ENCODE data around the gene SLC26A2. TPM values are rescaled to one million over a fixed set of nuclear protein-coding genes. Genes with fewer than 3 reads are reported as not detected.

SLC26A2 gene
- total RNA-seq, 1 donor from 2014 or later, result 16.3 TPM

DNA sequence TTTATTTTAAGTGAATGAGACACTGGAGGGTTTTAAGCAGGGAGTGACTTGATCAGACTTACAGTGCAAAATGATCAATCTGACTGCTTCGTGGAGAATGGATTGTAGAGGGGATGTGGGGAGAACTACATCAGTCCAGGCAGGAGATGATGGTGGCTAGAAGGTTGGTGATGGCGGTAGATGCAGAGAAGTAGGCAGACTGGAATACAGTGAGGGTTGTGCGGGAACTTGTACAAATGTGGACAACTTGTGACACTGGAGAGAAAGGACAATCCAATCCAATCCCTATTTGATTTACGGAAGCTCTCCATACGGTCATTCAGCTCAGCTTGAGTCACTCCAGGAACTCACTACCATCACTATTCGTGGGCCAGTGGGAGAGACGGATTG lies 39.3 kb downstream of the SLC26A2 start:
- DNase-seq (ENCODE audit: low spot score in 2 of 2) (no peak), FAIRE-seq (no peak)

DNA sequence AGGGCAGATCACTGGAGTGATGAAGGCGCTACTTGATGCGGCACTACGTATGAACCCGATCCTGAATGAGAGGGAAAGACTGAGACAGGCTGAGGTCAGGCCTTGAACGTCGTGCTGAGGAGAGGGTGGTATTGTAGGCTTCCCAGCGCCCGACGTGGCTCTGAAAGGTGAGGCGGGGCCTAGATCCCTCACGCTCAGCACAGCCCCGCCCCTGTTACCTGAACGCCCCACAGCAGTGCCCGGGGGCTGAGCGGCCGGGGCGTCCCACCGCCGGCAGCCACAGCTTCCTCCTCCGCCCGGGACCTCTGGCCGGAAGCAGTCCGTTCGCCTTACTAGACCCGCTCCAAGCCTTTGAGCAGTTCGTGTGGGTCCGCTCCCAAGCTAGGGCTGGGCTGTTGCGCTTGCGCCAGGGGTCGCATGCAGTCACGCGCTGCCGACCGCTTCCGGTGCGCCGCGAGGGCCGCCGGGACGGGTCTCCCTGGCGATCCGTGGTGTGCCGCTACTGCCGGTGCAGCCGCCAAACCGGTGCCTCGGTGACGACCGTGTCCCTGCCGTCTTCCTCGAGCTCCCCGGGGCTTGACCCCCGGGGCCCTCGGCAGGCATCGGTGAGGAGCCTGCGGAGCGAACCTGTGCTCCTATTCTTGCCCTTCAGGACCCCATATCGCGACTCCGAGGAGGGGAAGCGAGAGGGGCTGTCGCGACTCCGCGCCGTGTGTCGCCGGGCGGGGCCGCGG lies 39.9 kb downstream of the SLC26A2 start, which contains the start of the genes HMGXB3 and TIGD6:
Gene HMGXB3, plus strand, starts transcription at position 484 of the 734 bp plus-strand sequence. CDS start 4,114 bp downstream, outside the sequence.
Gene TIGD6, minus strand, starts transcription at position 399 of the 734 bp plus-strand sequence. CDS start 4,306 bp downstream, outside the sequence.
- peak; percentile 89 to 93 for DNase-seq (ENCODE audit: low spot score in 2 of 2)

DNA sequence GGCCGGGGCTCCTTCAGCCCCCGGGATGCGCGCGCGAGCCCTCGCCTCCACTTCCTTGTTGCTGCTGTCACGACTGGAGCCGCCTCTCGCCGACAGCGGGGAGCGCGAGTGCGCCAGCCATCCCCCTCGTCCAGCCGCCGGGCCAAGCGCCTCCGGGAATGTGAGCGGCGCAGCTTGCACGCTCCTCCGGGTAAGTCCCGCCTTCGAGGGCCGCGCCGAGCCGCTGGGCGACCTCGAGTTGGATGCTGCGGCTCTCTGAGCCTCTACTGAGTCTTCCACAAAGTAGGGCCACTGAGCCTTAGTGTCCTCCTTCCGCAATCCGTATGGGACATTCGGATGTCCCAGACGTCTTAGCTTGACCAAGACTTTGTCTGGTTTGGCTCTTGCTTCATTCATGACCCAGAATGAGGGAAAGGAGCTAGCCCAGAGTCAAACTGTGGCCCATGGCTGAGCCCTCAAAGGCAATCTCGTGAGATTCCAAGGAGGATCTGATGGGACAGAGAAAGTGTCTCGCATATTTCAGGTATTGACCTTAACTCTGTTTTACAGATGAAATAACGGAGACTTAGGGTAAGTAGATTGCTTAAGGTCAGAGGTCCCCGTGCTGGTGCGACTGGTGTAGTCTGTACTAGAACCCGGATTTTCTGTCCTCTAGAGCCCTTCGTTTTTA lies 40.6 kb downstream of the SLC26A2 start:
- FAIRE-seq, result no peak
- DNase-seq (ENCODE audit: low spot score in 2 of 2), result peak in 1 of 2 donors; percentile 29

More for the DNA sequence above, 39.9 kb downstream of the SLC26A2 start, which contains the start of the genes HMGXB3 and TIGD6:
- FAIRE-seq, result no peak

DNA sequence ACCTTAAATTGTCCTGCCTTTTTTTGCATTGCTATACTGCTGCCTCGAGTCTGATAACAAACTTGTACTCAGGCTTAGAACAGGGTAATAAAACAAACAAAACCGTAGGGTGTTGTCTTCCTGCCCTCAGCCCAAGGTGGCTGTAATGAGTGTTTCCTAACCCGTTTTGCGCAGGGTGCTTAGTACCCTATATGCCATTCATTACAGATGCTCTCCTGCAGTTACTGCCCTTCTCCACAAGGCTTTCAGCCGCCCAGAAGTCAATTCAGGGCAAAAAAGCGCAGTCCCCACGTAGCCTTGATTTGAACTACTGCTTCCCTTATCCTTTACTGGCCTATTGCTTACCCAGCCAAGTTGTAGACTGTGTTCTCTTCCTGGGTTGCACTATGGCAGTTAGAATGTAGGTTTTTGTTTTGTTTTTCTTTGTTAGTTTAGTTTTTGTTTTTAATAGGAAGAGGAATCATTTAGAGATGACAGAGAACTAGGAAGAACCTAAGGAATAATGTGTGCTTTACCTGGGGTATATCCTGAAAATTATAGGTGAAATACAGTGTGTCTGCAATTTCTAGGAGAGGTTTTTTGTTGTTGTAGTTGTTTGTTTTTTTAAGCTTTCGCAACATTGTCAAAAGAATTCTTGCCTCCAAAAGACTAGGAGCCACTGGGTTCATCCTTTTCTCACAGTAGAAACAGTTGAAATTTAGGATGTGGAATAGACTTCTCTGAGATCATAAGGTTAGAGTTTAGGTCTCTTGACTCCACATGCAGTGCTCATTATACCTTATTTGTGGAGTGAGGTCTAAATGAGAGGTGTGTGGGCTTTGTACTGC lies 41.3 kb downstream of the SLC26A2 start:
- peak; percentile 38 to 41 for DNase-seq (ENCODE audit: low spot score in 2 of 2)
- FAIRE-seq, result no peak

DNA sequence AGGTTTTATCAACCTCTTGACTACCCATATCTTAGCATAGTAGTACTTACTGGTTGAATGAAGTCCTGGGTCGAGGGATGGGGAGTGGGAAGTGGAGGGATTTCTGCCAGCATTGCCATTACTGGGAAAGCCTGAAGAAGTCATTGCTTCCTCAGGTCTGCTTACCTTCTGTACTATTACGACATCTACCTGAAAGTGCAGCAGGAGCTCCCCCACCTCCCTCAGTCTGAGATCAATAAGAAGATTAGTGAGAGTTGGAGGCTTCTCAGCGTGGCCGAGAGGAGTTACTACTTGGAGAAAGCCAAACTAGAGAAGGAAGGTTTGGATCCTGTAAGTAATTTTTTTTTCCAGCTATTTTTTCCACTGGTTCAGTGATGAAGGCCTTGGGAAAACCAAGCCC lies 45.8 kb downstream of the SLC26A2 start:
- FAIRE-seq, result no peak
- no peak for DNase-seq (ENCODE audit: low spot score in 2 of 2)

DNA sequence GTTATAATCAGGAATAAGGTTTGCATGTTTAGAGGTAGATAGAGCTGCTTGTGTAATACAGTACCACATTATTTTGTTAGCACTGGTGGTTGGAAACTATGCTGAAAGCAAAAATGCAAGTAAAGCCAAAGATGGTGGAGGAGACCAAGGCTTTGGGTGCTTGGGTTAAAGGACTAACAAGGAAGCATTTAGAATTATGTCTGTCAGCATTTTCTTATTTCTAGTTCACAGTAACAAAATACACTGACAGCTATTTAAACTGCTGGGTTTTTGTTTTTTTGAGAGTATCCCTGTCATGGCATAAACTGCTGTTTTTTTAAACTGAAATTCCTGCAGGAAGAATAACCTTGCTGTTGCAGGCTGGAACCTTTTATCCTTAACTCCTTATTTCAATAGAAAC lies 46.5 kb downstream of the SLC26A2 start:
- DNase-seq (ENCODE audit: low spot score in 2 of 2), result no peak
- FAIRE-seq, result no peak

DNA sequence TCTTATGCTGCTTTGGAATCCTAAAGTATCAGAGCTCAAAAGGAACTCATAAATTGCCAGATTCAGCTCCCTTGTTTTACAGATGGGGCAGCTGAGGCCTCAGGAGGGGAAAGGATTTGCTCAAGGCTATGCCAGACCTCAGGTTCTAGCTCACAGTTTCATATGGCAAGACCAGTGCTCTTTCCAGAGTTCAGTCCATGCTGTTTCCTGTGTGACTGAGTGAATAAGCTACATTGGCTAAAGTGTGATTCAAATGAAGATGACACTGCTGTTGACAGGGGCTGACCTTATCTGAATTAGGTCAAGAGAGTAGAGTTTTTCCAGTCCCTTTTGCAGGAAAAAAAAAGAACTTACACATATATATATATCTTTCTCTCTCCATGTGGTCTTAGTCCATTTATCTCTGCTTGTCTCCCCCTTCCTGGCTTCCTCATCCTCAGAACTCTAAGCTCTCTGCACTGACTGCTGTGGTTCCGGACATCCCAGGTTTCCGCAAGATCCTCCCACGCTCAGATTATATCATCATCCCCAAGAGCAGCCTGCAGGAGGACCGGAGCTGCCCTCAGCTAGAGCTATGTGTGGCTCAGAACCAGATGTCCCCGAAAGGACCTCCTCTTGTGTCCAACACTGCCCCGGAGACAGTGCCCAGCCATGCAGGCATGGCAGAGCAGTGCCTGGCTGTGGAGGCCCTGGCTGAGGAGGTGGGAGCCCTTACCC lies 49.3 kb downstream of the SLC26A2 start:
- FAIRE-seq, result no peak

DNA sequence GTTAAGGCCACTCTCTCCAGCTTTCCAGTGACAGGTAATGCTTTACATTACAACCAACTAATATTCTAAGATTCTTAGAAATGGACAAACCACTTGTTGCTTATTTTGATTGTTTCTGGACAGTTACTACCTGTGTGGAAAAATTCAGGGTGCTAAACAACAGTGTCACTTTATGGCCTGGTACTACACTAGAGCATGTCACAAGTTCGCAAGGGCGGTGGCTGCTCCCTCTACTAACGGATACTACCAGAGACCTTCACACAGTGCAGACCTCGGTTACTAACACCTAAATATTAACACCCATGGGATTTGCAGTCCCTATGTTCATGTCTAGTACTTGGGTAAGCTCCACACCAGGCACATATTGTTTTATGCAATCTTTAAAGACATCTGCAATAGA lies 53.4 kb downstream of the SLC26A2 start:
- no peak for DNase-seq (ENCODE audit: low spot score in 2 of 2)

More for the DNA sequence above, 49.3 kb downstream of the SLC26A2 start:
- DNase-seq (ENCODE audit: low spot score in 2 of 2), result no peak

DNA sequence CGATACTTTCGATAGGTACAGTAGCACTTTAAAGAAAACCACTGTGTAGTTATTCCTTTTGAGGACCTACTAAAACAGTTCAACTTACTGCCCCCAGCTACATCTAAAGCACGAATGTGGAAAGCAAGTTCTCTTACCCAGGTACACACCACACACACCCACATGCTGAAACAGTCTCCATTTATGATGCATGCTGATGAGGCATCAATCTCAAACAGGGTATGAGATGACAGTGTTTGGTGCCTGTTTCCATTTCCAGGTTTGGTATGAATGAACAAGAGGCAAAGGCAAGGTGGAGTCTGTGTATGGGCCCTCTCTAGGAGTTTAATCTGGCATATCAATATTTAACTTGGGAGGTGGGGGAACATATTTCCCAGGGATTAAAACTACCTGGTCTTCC lies 53.9 kb downstream of the SLC26A2 start:
- DNase-seq (ENCODE audit: low spot score in 2 of 2), result no peak
- no peak for FAIRE-seq

More for the DNA sequence above, 53.4 kb downstream of the SLC26A2 start:
- no peak for FAIRE-seq

DNA sequence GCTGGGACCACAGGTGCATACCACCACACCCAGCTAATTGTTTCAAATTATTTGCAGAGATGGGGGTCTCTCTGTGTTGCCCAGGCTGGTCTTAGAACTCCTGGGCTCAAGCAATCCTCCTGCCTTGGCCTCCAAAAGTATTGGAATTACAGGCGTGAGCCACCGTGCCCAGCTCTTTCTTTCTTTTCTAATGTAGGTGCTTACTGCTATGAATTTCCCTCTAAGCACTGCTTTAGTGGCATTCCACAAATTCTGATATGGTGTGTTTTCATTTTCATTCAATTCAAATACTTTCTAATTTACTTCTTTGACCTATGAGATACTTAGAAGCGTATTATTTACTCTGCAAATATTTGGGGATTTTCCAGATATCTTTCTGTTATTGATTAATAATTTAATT lies 54.9 kb downstream of the SLC26A2 start:
- DNase-seq (ENCODE audit: low spot score in 2 of 2), result no peak
- no peak for FAIRE-seq

DNA sequence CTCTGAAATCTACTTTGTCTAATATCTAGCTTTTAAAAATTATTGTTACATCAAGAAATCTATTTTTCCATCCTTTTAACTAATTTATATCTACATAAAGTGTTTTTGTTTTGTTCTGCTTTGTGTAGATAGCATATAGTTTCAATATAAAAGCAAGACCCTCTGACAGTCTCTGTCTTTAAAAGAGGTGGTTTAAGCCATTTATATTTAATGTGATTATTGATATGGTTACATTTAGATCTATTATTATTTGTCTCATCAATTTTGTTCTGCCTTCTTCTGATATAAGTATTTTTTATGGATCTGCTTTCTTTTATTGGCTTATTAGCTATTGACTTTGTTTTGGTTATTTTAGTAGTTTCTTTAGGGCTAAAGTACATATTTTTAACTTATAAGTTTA lies 56.0 kb downstream of the SLC26A2 start:
- no peak for DNase-seq (ENCODE audit: low spot score in 2 of 2)
- no peak for FAIRE-seq

DNA sequence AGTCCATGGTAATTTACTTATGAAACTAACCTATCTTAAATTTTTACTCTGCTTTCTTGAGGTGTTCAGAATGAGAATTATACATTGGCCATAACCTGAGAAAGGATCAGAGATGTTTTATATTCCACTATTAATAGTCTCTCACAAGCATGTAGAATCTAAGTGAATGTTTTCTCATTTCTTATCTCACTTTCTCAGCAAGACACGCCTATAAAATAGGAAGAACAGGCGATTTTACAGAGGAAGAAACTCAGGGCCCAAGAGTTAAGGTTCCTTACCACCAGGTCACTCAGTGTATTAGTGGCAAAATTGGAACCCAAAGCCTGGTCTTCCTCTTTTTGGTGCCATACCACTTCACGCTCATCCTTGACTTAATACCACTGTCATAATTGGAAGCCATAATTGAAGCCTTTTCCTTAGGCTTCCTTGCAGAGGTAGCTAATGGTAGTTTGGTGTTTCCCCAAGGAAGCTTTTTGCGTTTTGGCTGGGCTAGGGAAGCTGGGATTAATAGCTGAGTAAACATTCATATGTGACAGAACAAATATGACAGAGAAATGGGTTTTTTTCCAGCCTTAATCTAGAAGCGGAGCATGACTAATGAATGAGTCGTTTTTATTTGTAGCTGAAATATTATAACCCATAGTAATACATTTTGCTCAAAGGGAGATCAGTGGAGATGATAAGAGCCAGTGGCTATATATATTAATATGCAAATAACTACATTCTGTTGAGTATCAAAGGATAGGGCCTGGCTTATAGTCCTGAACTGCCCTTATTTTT lies 56.9 kb downstream of the SLC26A2 start:
- FAIRE-seq, result no peak
- DNase-seq (ENCODE audit: low spot score in 2 of 2), result no peak

DNA sequence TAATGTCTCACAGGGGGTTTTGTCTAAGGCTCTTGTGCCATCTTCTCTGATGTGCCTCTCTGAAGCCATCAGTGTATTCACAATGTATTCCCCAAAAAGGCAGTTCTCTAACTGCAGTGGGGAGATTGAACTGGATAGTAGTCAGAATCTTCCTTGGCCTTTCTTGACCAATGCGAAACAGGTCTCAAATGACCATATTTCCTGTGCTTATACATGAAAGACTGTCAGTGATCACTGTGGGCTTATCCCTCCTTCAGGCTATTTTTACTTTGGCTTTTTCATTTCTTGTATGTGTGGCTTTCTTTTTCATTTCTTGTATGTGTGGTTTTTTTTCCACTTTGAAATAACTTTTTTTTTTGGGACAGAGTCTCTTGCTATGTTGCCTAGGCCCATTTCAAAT lies 59.7 kb downstream of the SLC26A2 start:
- DNase-seq (ENCODE audit: low spot score in 2 of 2) (no peak), FAIRE-seq (no peak)

DNA sequence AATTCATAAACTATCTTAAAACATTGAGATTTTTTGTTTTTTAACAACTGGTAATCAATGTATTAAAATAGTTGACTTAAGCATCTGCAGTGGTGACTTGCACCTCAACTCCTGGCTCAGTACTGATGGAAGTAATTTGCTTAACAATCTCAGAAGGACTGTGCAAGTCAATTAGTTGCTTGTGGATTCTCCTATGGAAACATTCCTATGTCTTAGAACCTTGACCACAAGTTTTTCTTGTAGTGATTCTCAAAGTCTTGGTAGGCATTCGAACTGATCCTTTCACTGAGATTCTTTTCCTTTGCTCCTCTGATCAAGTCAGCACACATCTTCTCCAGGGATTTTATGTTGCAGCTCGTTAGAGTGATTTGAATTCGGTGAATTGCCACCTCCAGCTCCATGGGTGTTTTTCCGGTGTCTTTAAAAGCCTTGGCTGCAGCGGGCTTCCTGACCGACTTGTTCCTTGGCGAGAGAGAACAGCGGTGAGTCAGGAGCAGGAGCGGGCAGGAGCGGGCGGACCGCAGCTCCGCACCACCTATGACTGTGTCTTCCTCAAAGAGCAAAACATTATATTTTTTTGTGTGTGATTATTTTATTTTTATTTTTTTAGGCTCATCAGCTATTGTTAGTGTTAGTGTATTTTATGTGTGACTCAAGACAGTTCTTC lies 61.1 kb downstream of the SLC26A2 start:
- DNase-seq (ENCODE audit: low spot score in 2 of 2), result no peak
- no peak for FAIRE-seq

DNA sequence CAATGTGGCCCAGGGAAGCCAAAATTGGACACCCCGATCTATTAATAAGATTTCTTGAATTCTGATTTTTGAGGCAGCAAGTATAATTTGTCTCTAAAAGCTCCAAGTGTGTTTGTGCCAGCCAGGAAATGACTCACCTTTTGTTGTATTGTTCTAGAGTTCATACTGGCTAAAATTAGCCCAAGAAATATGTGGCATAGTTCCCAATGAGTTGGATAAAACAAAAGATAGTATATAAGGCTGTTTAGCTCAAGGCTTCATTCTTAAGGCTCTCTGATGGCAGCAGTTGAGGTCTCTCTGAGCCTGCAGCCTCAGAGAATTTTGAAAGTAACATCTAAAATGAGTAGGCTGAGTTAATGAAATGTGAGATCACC lies 61.6 kb downstream of the SLC26A2 start:
- DNase-seq (ENCODE audit: low spot score in 2 of 2), result no peak

DNA sequence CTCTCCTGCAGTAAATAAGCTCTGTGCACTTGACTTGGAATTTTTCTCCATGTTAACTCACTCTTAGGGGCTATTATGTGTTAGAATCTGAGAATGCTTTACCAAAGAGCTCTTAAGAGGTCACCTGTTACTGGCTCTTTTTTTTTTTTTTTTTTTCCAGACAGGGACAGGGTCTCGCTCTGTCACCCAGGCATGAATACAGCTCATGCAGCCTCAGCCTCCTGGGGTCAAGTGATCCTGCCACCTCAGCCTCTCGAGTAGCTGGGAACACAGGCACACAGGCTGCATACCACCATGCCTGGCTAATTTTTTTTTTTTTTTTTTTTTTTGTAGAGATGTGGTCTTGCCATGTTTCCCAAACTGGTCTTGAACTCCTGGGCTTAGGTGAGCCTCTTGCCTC lies 62.1 kb downstream of the SLC26A2 start:
- no peak for DNase-seq (ENCODE audit: low spot score in 2 of 2)
- FAIRE-seq, result no peak

More for the DNA sequence above, 61.6 kb downstream of the SLC26A2 start:
- no peak for FAIRE-seq

DNA sequence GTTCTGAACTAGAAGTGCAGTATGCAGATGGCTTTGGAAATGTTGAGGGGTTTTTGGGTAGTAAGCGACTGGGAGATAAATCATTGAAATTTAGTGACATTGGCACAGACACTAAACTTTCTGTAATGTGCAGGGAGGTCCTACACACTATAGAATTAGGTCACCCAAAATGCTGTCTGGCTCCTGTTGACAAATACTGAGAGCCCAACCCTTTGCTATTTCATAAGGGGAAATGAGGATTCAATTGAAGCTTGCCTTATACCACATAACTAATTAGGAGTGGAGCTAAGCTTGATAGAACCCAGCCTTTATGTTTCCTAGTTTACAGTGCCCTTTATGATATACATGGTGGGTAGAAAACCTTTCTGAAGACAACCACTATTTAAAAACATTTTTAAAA lies 62.6 kb downstream of the SLC26A2 start:
- DNase-seq (ENCODE audit: low spot score in 2 of 2) (no peak), FAIRE-seq (no peak)

DNA sequence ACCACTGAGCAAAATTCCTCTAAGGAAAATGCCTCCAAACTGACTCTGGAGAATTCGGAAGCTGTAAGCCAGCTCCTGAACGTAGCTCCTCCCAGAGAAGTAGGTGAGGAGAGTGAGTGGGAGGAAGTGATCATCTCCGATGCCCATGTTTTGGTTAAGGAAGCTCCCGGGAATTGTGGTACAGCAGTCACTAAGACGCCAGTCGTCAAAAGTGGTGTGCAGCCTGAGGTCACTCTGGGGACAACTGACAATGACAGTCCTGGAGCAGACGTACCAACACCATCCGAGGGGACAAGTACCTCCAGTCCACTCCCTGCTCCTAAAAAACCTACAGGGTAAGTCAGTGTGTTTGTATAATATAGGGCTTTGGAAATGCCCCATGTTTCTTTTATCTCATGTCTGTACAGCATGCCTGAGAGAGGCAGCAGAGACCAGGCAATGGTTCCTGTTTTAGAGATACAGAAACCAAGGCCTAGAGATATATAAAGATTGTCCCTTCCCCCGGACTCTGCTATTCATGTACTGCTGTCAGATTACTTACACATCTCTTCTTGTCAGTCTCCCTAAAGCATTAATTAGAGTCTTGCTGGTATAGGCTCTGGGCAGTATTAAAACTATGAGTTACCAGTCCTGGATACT lies 63.9 kb downstream of the SLC26A2 start:
- FAIRE-seq (no peak), DNase-seq (ENCODE audit: low spot score in 2 of 2) (no peak)
